Fibroblast of mammary gland (primary cell): ENCODE data around the gene RTL1.

Experiments
- DNase-seq: peaks from one replicate; pipeline ENCODE4 v3.0.0-alpha.2; 2010; ENCODE audit warnings: low read depth
- H3K4me3 ChIP-seq: 2 replicates; pipeline ENCODE4 v1.5.1; 2011; ENCODE audit warnings: low read depth, mild to moderate bottlenecking, low read length, moderate library complexity; ENCODE audit not compliant: control insufficient read depth
- TF ChIP-seq, protein P1 (sequence below): conservative IDR thresholded peaks from 2 replicates; pipeline ENCODE4 v1.5.1; 2011; ENCODE audit warnings: low read depth, low read length, inconsistent platforms; ENCODE audit not compliant: control insufficient read depth, insufficient read depth

RTL1 gene

DNA sequence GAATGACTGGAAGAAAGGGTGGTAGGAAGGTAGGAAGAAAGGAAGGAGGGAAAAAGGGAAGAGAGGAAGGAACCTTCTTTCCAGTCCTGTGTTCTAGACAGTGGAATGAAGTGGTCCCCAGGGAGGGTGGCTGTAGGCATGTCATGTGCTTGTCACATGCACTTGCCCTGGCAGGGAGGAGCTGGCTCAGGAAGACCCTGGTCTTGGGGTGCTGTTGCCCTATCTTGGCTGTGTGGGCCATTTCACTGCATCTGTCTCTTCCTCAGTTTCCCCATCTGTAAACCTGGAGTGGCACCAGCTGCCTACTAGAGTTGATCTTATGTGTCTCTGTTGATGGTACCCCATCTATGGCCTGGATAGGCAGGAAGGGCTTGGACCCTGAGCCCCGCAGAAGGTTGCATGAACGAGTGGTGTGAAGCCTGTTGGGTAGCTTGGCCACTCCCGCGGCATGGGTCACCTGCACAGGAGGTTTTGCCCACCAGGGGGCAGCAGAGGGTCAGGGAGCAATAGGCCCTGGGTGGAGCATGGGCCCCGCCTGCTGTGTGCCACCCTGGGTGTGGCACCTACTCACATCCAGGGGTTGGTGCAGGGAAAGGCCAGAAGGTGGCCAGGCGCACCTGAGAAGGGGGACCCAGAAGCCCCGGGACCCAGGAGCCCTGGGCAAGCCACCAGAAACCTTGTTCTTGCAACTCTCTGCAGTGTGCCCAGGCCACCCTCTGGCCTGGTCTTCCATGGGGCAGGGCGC is 52.5 kb downstream of the RTL1 start:
- TF ChIP-seq, protein P1, sequence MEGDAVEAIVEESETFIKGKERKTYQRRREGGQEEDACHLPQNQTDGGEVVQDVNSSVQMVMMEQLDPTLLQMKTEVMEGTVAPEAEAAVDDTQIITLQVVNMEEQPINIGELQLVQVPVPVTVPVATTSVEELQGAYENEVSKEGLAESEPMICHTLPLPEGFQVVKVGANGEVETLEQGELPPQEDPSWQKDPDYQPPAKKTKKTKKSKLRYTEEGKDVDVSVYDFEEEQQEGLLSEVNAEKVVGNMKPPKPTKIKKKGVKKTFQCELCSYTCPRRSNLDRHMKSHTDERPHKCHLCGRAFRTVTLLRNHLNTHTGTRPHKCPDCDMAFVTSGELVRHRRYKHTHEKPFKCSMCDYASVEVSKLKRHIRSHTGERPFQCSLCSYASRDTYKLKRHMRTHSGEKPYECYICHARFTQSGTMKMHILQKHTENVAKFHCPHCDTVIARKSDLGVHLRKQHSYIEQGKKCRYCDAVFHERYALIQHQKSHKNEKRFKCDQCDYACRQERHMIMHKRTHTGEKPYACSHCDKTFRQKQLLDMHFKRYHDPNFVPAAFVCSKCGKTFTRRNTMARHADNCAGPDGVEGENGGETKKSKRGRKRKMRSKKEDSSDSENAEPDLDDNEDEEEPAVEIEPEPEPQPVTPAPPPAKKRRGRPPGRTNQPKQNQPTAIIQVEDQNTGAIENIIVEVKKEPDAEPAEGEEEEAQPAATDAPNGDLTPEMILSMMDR = peak; percentile 62
- DNase-seq = no peak
- no peak overlapping the region for H3K4me3 ChIP-seq

DNA sequence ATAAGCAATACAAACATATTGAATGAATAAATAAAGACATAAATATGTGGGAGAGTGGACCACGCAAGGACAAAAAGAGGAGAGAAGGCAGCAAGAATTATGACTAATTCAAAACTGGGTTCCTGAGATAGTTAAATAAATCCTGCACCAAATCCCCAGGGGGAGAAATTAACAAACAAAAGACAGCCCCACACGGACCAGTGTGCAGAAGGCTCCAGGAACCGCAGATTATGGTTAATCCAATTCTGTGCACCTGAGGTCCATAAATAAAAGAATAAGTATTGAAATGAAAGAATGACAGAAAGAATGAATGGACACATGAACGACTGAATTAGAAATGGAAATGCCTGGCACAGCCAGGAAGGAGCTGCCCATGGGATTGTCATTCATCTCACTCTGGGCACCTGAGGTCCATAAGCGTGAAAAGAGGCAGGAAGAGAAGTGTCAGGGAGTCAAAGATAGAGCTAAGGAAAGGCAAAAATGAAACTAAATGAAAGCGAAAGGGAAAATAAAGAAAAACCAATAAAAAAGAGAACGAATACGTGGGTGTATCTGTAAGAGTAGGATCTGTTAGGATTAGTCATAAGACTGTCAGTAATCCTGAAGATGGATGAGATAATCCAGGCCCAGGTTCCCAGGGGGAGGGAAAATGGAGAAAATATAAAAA is 54.3 kb downstream of the RTL1 start:
- H3K4me3 ChIP-seq = peak overlapping the region; percentile 23
- peak; percentile 74 for DNase-seq
- TF ChIP-seq, protein P1 = no peak

DNA sequence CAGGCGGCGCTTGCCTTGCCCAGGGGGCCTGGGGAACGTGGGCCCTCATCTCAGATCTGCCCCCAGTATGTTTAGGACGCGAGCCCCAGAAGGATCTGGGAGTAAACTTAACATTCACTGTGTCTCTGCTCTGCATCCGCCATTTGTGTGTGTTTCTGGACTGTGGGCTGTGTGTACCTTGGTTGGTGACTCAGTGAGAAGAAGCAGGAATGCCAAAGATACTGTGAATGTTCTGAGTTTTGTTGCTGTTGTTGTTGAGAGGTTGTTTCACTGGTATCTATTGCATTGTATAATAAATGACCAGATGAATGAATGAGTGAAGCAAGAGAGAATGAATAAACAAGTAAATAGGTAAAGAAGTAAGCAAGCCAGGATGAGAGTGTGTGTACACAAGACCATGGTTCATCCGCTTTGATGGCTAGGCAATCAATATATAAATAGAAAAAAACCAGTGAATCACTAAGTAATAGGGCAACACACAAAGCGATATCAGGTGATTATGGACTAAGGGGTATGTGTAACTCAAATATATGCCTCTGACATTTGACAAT is 57.1 kb downstream of the RTL1 start:
- DNase-seq = peak; percentile 25
- no peak overlapping the region for H3K4me3 ChIP-seq
- TF ChIP-seq, protein P1 = no peak

DNA sequence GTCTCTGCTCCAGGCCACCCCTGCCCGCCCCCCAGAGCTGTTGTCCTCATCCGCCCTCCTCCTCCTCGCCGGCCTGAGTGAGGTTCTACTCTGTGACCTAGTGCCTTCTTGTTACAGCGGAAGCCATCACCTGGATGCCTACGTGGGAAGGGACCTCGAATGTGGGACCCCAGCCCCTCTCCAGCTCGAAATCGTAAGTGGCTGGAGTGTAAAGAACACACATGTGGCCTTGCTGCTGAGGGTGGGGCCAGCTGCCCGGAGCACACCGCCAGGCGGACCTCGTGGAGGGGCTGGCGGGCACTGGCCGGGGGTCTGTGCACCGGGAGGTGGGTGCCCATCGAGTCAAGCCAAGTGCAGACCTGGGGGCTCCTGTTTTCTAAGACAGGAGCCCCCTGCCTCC is 58.2 kb downstream of the RTL1 start:
- no peak overlapping the region for H3K4me3 ChIP-seq
- TF ChIP-seq, protein P1 = no peak
- DNase-seq = no peak

DNA sequence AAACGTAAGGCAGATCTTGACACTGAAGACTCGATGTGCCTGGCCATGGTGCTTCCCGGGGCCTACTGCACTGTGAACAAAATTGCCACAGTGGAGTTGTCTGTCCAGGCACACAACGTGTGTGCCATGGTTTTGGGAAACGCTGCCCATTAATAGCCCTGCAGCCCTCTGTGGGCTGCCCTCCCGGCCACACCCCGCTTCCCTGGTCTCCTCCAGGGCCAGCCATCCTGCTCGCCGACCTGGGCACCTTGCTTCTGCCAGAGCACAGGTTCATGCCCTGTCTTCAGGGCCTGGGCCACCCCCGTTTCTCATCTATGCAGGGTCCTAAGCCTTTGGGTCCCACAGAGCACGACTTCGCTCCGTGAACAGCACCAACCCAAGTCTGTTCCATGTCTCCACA is 58.7 kb downstream of the RTL1 start:
- TF ChIP-seq, protein P1 = no peak
- H3K4me3 ChIP-seq = no peak overlapping the region
- DNase-seq = no peak

DNA sequence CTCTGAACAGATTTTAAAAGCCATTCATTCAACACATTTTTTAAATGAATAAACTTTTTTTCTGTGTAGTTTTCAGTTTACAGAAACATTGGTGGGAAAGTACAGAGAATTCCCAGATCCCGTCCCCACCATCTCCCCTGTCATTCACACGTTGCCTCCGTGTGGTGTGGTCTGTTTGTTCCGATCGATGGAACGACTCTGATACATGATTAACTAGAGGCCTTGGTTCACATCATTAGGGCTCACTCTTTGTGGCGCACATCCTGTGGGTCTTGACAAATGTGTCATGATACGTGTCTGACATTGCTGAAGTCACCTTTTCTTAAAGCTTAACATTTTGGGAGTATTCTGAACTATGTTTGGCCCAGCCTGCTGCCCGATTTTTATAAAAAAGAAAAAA is 59.1 kb downstream of the RTL1 start:
- DNase-seq = no peak
- TF ChIP-seq, protein P1 = no peak

More for the DNA sequence above, 59.1 kb downstream of the RTL1 start:
- H3K4me3 ChIP-seq = no peak overlapping the region
